Neural cell (in vitro differentiated cells): Measurements from ENCODE around the gene RALGPS2. TPM values are rescaled to one million over a fixed set of nuclear protein-coding genes. Genes with fewer than 3 reads are reported as not detected.

Experiments used
- H2AFZ ChIP-seq: fragments of 200-600, 300-800 bp; sonication (generic), shearing (Covaris generic); 2 replicates; pipeline ENCODE4 v1.6.0; 2014; ENCODE audit warnings: low read depth, mild to moderate bottlenecking, antibody characterized with exemption, low read length, moderate library complexity
- H3F3A ChIP-seq: fragments of 200-600 bp; shearing (Covaris generic); 2 replicates; pipeline ENCODE4 v1.6.1; 2016; ENCODE audit warnings: mild to moderate bottlenecking, moderate library complexity, mixed read lengths, antibody characterized with exemption, low read length; ENCODE audit not compliant: insufficient read depth, poor library complexity, severe bottlenecking
- H3K27ac ChIP-seq: fragments of 200-600, 300-800 bp; sonication (generic), shearing (Covaris generic); 2 replicates; pipeline ENCODE4 v1.5.1; 2014; ENCODE audit warnings: mild to moderate bottlenecking, low read length, moderate library complexity
- H3K27me3 ChIP-seq: fragments of 300-800, 200-600 bp; sonication (generic), shearing (Covaris generic); 2 replicates; pipeline ENCODE4 v1.6.0; 2014; ENCODE audit warnings: mild to moderate bottlenecking, low read depth, low read length, moderate library complexity; ENCODE audit not compliant: insufficient read depth
- H3K36me3 ChIP-seq: fragments of 300-800, 200-600 bp; sonication (generic), shearing (Covaris generic); 2 replicates; pipeline ENCODE4 v1.5.1; 2014; ENCODE audit warnings: mild to moderate bottlenecking, antibody characterized with exemption, low read length, moderate library complexity; ENCODE audit not compliant: insufficient read depth
- H3K4me2 ChIP-seq: fragments of 300-800, 200-600 bp; sonication (generic), shearing (Covaris generic); 2 replicates; pipeline ENCODE4 v1.6.0; 2014; ENCODE audit warnings: mild to moderate bottlenecking, low read length
- H3K4me3 ChIP-seq: fragments of 300-800, 200-600 bp; sonication (generic), shearing (Covaris generic); 2 replicates; pipeline ENCODE4 v1.5.1; 2014; ENCODE audit warnings: mild to moderate bottlenecking, low read length, moderate library complexity
- H3K79me2 ChIP-seq: fragments of 200-600 bp; shearing (Covaris generic); replicated peaks from 2 replicates; pipeline ENCODE4 v1.6.0; 2014; ENCODE audit warnings: mild to moderate bottlenecking, low read length, moderate library complexity; ENCODE audit not compliant: insufficient read depth
- H3K9ac ChIP-seq: fragments of 300-800, 200-600 bp; sonication (generic), shearing (Covaris generic); 2 replicates; pipeline ENCODE4 v1.6.1; 2016; ENCODE audit warnings: mild to moderate bottlenecking, low read length, mixed read lengths
- H3K9me2 ChIP-seq: fragments of 200-600 bp; shearing (Covaris generic); 2 replicates; pipeline ENCODE4 v1.6.1; 2016; ENCODE audit warnings: mild to moderate bottlenecking, low read length, mixed read lengths; ENCODE audit not compliant: insufficient read depth
- H3K9me3 ChIP-seq: fragments of 200-600, 300-800 bp; sonication (generic), shearing (Covaris generic); 2 replicates; pipeline ENCODE4 v1.6.1; 2016; ENCODE audit warnings: mild to moderate bottlenecking, mixed run types, low read length, moderate library complexity, mixed read lengths
- H4K20me1 ChIP-seq: fragments of 200-600 bp; shearing (Covaris generic); 2 replicates; pipeline ENCODE4 v1.6.1; 2016; ENCODE audit warnings: mild to moderate bottlenecking, mixed run types; ENCODE audit not compliant: insufficient read depth
- EP300 ChIP-seq: fragments of 450-650 bp; conservative IDR thresholded peaks from 2 replicates; pipeline ENCODE4 v1.6.1; 2014; ENCODE audit warnings: antibody characterized with exemption, mild to moderate bottlenecking, moderate library complexity; ENCODE audit not compliant: poor library complexity, severe bottlenecking
- EZH2 ChIP-seq: fragments of 200-600, 300-800 bp; shearing (Covaris generic), sonication (generic); IDR thresholded peaks from 2 replicates; pipeline ENCODE4 v1.6.1; 2014; ENCODE audit warnings: antibody characterized with exemption, low read length, borderline replicate concordance, mild to moderate bottlenecking; ENCODE audit not compliant: insufficient read depth, poor library complexity, severe bottlenecking
- MXI1 ChIP-seq: fragments of 450-650 bp; conservative IDR thresholded peaks from 2 replicates; pipeline ENCODE4 v1.6.1; 2014; ENCODE audit warnings: antibody characterized with exemption, mild to moderate bottlenecking; ENCODE audit not compliant: poor library complexity, severe bottlenecking
- POLR2AphosphoS5 ChIP-seq: IDR thresholded peaks from 2 replicates; pipeline ENCODE4 v1.6.1; 2012
- RAD21 ChIP-seq: fragments of 450-650 bp; conservative IDR thresholded peaks from 2 replicates; pipeline ENCODE4 v1.6.1; 2014; ENCODE audit warnings: antibody characterized with exemption, mild to moderate bottlenecking, moderate library complexity
- SMC3 ChIP-seq: fragments of 450-650 bp; conservative IDR thresholded peaks from 2 replicates; pipeline ENCODE4 v1.6.1; 2014; ENCODE audit warnings: antibody characterized with exemption, mild to moderate bottlenecking, moderate library complexity; ENCODE audit not compliant: poor library complexity
- TAF1 ChIP-seq: IDR thresholded peaks from 2 replicates; pipeline ENCODE4 v1.6.1; 2012; ENCODE audit warnings: low read depth
- polyA plus RNA-seq: library from polyadenylated mRNA; depleted of rRNA; stranded (reverse); fragments of >200 nt; gene quantifications from 2 replicates; pipeline ENCODE4 v1.2.3, GENCODE V29; 2014
- TF ChIP-seq, protein P1 (sequence below): fragments of 450-650 bp; IDR thresholded peaks from 2 replicates; pipeline ENCODE4 v1.5.1; 2014; ENCODE audit warnings: antibody characterized with exemption, mild to moderate bottlenecking, moderate library complexity; ENCODE audit not compliant: poor library complexity, severe bottlenecking
- TF ChIP-seq, protein P2 (sequence below): IDR thresholded peaks from 2 replicates; pipeline ENCODE4 v1.6.1; 2012; ENCODE audit warnings: borderline replicate concordance

Gene RALGPS2
- polyA plus RNA-seq, 1 donor from 2014 or later = 26.6 TPM

DNA sequence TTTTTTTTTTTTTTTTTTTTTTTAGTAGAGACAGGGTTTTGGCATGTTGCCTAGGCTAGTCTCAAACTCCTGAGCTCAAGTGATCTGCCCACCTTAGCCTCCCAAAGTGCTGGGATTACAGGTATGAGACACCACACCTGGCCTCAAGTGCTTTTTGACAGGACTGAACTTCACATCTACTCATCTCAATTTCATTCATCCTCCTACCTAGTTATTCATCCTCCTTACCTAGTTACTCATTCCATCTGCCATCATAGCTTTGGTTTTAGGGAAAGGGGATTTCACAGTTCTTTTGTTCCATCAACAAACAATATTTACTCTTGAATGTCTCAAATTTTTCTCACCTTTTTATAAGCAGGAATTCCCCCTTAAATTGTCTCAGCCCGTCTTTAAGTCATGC lies 38.6 kb upstream of the RALGPS2 start:
- Histone ChIP-seq H3K9me2 (no peaks in the 10 kb centered on the region), H3K9ac (no peak overlapping the region), H2AFZ (no peak overlapping the region), H4K20me1 (no peaks in the 10 kb centered on the region), H3K27ac (no peak overlapping the region), H3K27me3 (no peaks in the 10 kb centered on the region), H3F3A (no peaks in the 10 kb centered on the region), H3K79me2 (no peaks in the 10 kb centered on the region), H3K36me3 (no peaks in the 10 kb centered on the region), H3K9me3 (no peaks in the 10 kb centered on the region), H3K4me3 (no peak overlapping the region), H3K4me2 (no peak overlapping the region)
- TF ChIP-seq TAF1 (no peak), EP300 (no peak), SMC3 (no peak), POLR2AphosphoS5 (no peak), EZH2 (no peak), MXI1 (no peak), RAD21 (no peak)
- TF ChIP-seq, protein P1, sequence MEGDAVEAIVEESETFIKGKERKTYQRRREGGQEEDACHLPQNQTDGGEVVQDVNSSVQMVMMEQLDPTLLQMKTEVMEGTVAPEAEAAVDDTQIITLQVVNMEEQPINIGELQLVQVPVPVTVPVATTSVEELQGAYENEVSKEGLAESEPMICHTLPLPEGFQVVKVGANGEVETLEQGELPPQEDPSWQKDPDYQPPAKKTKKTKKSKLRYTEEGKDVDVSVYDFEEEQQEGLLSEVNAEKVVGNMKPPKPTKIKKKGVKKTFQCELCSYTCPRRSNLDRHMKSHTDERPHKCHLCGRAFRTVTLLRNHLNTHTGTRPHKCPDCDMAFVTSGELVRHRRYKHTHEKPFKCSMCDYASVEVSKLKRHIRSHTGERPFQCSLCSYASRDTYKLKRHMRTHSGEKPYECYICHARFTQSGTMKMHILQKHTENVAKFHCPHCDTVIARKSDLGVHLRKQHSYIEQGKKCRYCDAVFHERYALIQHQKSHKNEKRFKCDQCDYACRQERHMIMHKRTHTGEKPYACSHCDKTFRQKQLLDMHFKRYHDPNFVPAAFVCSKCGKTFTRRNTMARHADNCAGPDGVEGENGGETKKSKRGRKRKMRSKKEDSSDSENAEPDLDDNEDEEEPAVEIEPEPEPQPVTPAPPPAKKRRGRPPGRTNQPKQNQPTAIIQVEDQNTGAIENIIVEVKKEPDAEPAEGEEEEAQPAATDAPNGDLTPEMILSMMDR = no peak
- TF ChIP-seq, protein P2, sequence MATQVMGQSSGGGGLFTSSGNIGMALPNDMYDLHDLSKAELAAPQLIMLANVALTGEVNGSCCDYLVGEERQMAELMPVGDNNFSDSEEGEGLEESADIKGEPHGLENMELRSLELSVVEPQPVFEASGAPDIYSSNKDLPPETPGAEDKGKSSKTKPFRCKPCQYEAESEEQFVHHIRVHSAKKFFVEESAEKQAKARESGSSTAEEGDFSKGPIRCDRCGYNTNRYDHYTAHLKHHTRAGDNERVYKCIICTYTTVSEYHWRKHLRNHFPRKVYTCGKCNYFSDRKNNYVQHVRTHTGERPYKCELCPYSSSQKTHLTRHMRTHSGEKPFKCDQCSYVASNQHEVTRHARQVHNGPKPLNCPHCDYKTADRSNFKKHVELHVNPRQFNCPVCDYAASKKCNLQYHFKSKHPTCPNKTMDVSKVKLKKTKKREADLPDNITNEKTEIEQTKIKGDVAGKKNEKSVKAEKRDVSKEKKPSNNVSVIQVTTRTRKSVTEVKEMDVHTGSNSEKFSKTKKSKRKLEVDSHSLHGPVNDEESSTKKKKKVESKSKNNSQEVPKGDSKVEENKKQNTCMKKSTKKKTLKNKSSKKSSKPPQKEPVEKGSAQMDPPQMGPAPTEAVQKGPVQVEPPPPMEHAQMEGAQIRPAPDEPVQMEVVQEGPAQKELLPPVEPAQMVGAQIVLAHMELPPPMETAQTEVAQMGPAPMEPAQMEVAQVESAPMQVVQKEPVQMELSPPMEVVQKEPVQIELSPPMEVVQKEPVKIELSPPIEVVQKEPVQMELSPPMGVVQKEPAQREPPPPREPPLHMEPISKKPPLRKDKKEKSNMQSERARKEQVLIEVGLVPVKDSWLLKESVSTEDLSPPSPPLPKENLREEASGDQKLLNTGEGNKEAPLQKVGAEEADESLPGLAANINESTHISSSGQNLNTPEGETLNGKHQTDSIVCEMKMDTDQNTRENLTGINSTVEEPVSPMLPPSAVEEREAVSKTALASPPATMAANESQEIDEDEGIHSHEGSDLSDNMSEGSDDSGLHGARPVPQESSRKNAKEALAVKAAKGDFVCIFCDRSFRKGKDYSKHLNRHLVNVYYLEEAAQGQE = no peak

DNA sequence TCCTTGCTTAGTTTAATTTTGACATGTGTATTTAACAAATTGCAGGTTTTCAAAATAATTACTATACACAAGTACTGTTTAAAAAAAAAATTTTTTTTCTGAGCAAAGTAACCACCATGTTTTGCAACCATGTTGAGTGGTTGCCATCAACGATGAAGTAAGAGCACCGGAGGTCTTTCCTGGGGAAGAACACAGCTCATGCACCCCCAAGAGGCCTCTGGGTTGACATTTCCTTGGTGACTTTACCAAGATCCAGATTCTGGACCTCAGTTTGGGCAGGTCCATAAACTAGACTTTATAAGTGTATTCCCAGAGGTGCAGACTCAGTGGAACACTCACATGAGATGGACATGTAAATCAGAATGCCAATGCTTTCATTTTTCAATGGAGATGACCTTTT lies 36.8 kb upstream of the RALGPS2 start:
- Histone ChIP-seq H3K27ac (no peak overlapping the region), H3K36me3 (no peaks in the 10 kb centered on the region), H3K9ac (no peak overlapping the region), H3K9me3 (no peaks in the 10 kb centered on the region), H3F3A (no peaks in the 10 kb centered on the region), H3K9me2 (no peaks in the 10 kb centered on the region), H3K4me2 (no peak overlapping the region), H2AFZ (no peak overlapping the region), H3K27me3 (no peaks in the 10 kb centered on the region), H3K4me3 (no peak overlapping the region), H3K79me2 (no peaks in the 10 kb centered on the region), H4K20me1 (no peaks in the 10 kb centered on the region)
- no peak for TF ChIP-seq MXI1

DNA sequence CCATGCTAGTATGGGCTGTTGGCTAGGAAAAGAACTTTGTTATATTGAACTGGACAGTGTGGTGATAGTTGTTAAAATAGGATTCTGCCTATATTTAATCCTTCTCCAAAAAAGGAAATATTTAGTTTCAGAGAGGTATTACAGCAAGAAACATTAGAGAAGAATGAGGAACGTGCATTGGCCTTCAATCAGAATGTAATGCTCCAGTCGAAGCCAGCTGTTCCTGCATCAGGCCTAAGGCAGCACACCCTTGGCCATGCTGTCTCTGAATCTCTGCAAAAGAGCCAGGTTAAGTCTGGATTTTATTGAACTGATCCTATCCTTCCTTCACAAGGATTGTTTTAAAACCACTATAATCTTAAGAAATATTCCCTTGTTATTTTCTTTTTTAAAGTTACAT lies 35.3 kb upstream of the RALGPS2 start:
- no peak overlapping the region for H3K4me2 ChIP-seq
- TF ChIP-seq TAF1 = no peak
- TF ChIP-seq EZH2 = no peak
- no peak for TF ChIP-seq EP300
- TF ChIP-seq, protein P2 = no peak
- TF ChIP-seq SMC3 = no peak
- TF ChIP-seq POLR2AphosphoS5 = no peak
- TF ChIP-seq, protein P1 = no peak
- no peak for TF ChIP-seq RAD21
- TF ChIP-seq MXI1 = no peak
- no peaks in the 10 kb centered on the region for H3F3A ChIP-seq
- H2AFZ ChIP-seq = no peak overlapping the region
- no peaks in the 10 kb centered on the region for H3K36me3 ChIP-seq
- H3K9me2 ChIP-seq = no peaks in the 10 kb centered on the region
- H3K9me3 ChIP-seq = no peaks in the 10 kb centered on the region
- H3K79me2 ChIP-seq = no peaks in the 10 kb centered on the region
- no peak overlapping the region for H3K9ac ChIP-seq
- H3K4me3 ChIP-seq = no peak overlapping the region
- no peak overlapping the region for H3K27ac ChIP-seq
- no peaks in the 10 kb centered on the region for H3K27me3 ChIP-seq
- H4K20me1 ChIP-seq = no peaks in the 10 kb centered on the region
